Activated gamma-delta T cell (primary cell): ENCODE measurements around the gene CC2D1A.

ENCODE experiments used
- DNase-seq: peaks from one replicate; lab custom pipeline; 2025; lab: John Stamatoyannopoulos, UW
- total RNA-seq, 2 donors: gene quantifications; one replicate each; lab custom pipeline; 2026; lab: John Stamatoyannopoulos, UW

Gene CC2D1A
- total RNA-seq, result 40.9 to 46.4 reads per million in 2 donors

- DNase-seq, result peak; percentile 89
Observed at GRCh38 chr19:13905634-13906520, at the start of gene CC2D1A, which contains the start of gene BRME1. Gene CC2D1A, plus strand, starts transcription at chr19:13906201. Its CDS starts 241 bp downstream, at chr19:13906442. Gene BRME1, minus strand, starts transcription at chr19:13906117. Its CDS starts 1,225 bp downstream, at chr19:13904892.

GRCh38 chr19:13856497-13856896 lies 49.5 kb upstream of the CC2D1A start:
- DNase-seq, result no peak

GRCh38 chr19:13859361-13859880 lies 46.6 kb upstream of the CC2D1A start:
- DNase-seq, result no peak

- DNase-seq, result no peak
Observed at GRCh38 chr19:13860679-13861391, 45.2 kb upstream of the CC2D1A start.

- DNase-seq, result no peak
Observed at GRCh38 chr19:13861392-13861713, 44.6 kb upstream of the CC2D1A start.

- peak; percentile 75 for DNase-seq
Observed at GRCh38 chr19:13861714-13862531, 44.1 kb upstream of the CC2D1A start.

GRCh38 chr19:13864046-13864666 lies 41.8 kb upstream of the CC2D1A start:
- DNase-seq, result no peak

GRCh38 chr19:13864667-13865570 lies 41.1 kb upstream of the CC2D1A start:
- no peak for DNase-seq

- no peak for DNase-seq
Observed at GRCh38 chr19:13865571-13866462, 40.2 kb upstream of the CC2D1A start.

GRCh38 chr19:13866463-13867046 lies 39.4 kb upstream of the CC2D1A start:
- DNase-seq, result no peak

- no peak for DNase-seq
Observed at GRCh38 chr19:13868663-13869062, 37.3 kb upstream of the CC2D1A start.

- no peak for DNase-seq
Observed at GRCh38 chr19:13869281-13869680, 36.7 kb upstream of the CC2D1A start.

GRCh38 chr19:13870873-13871272 lies 35.1 kb upstream of the CC2D1A start:
- DNase-seq, result no peak

- DNase-seq, result no peak
Observed at GRCh38 chr19:13872339-13872694, 33.7 kb upstream of the CC2D1A start.

- DNase-seq, result no peak
Observed at GRCh38 chr19:13872695-13873389, 33.2 kb upstream of the CC2D1A start.

GRCh38 chr19:13873834-13874515 lies 32.0 kb upstream of the CC2D1A start:
- no peak for DNase-seq

- no peak for DNase-seq
Observed at GRCh38 chr19:13875824-13876223, 30.2 kb upstream of the CC2D1A start.

GRCh38 chr19:13876834-13877233 lies 29.2 kb upstream of the CC2D1A start, which contains the start of gene NANOS3:
Gene NANOS3, plus strand, starts transcription at chr19:13877134. Its CDS starts 115 bp downstream, at chr19:13877249.
- no peak for DNase-seq
